Myocyte (in vitro differentiated cells): ENCODE measurements around the gene CAMK1D. TPM values are rescaled to one million over a fixed set of nuclear protein-coding genes. Genes with fewer than 3 reads are reported as not detected.
A peak's percentile ranks its signal among the peaks of the same experiment; 100 is the strongest.
"Not testable (repeated sequence)": the region's sequence is repeated elsewhere in the genome, so short reads cannot be mapped to it uniquely, and the experiment has no call there.

ENCODE experiments used
- DNase-seq: peaks from one replicate; pipeline ENCODE4 v3.0.0-alpha.2; 2012; ENCODE audit warnings: low read depth
- total RNA-seq: library from RNA; depleted of rRNA; stranded (reverse); fragments of >200 nt; gene quantifications from 2 replicates; pipeline ENCODE4 v1.2.3, GENCODE V29; 2014

Gene CAMK1D
- total RNA-seq, 1 donor from 2014 or later = 0.96 TPM

GRCh38 chr10:12712293-12712983, 363.1 kb downstream of the CAMK1D start:
- no peak for DNase-seq

- DNase-seq = not testable (repeated sequence)
Measured at GRCh38 chr10:12712984-12713316, 363.6 kb downstream of the CAMK1D start.

- DNase-seq = no peak
Measured at GRCh38 chr10:12716042-12716441, 366.7 kb downstream of the CAMK1D start.

GRCh38 chr10:12717981-12718707, 368.8 kb downstream of the CAMK1D start:
- no peak for DNase-seq

GRCh38 chr10:12719365-12719764, 370.0 kb downstream of the CAMK1D start:
- no peak for DNase-seq

- DNase-seq = peak; percentile 94
Measured at GRCh38 chr10:12720217-12720981, 371.1 kb downstream of the CAMK1D start.

- DNase-seq = no peak
Measured at GRCh38 chr10:12721334-12721733, 372.0 kb downstream of the CAMK1D start.

GRCh38 chr10:12723220-12723619, 373.9 kb downstream of the CAMK1D start:
- DNase-seq = no peak

GRCh38 chr10:12724807-12725579, 375.6 kb downstream of the CAMK1D start:
- no peak for DNase-seq

GRCh38 chr10:12725580-12725888, 376.2 kb downstream of the CAMK1D start:
- DNase-seq = peak; percentile 19

- no peak for DNase-seq
Measured at GRCh38 chr10:12726971-12727831, 377.9 kb downstream of the CAMK1D start.

- peak; percentile 50 for DNase-seq
Measured at GRCh38 chr10:12727832-12728215, 378.5 kb downstream of the CAMK1D start.

- peak; percentile 77 for DNase-seq
Measured at GRCh38 chr10:12728494-12728893, 379.1 kb downstream of the CAMK1D start.

- peak; percentile 16 for DNase-seq
Measured at GRCh38 chr10:12729885-12730284, 380.5 kb downstream of the CAMK1D start.

GRCh38 chr10:12730809-12731519, 381.6 kb downstream of the CAMK1D start:
- no peak for DNase-seq

GRCh38 chr10:12733271-12733670, 383.9 kb downstream of the CAMK1D start:
- DNase-seq = no peak

GRCh38 chr10:12735843-12736462, 386.6 kb downstream of the CAMK1D start:
- DNase-seq = no peak

GRCh38 chr10:12740813-12741212, 391.5 kb downstream of the CAMK1D start:
- no peak for DNase-seq

GRCh38 chr10:12741360-12741804, 392.0 kb downstream of the CAMK1D start:
- no peak for DNase-seq
